ENCODE measurements around the gene GINS2. TPM values are rescaled to one million over a fixed set of nuclear protein-coding genes. Genes with fewer than 3 reads are reported as not detected.

The GINS2 gene
- total RNA-seq, 2 experiments from 2014 or later, result 38.3 to 45.7 TPM

DNA sequence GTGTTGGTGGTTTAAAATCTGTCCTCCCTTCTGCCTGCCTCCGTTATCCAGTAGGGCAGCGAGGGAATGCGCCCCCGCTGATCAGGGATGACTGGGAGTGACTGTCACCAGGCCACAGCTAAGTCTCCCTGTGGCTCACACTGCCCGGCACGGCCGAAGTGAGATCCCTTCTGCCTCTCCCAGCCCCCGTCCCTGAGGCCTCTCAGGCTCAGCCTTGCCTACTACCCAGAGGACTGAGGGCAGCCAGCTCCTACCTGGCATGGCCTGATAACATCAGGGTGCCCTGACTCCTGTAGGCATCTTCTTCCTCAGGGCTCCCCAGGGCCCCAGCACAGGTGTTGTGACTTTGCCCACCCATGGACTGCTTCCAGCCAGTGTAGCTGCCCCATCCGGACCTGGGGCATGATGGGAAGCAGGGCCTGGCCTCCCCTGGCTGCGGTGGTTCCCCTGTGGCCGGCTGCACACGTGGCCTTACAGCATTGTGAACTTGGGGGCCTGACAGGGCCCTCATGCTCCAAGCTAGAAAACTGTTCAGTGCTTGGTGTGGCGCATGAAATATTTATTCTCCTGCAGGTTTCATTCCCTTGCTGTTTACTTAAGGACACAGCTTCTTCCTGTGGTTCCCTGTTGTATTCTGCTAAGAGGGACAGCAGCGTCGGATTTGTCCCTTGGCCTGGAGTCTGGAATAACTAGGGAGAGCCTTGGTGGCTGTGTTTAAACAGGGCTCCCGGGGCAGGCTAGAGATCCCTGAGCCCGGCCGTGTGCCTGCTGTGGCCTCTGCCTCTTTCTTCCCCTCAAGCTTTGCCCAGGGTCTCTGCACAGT, 30.0 kb downstream of the GINS2 start:
- no peak overlapping the region for H3K4me3 Mint-ChIP-seq
- peaks cover 9% of the 10 kb centered on the region for H3K36me3 Mint-ChIP-seq (ENCODE audit: low read depth)
- POLR2A ChIA-PET, result interaction anchor here (1.7 kb wide), 1 partner anchor 30 kb away, joined by 6 read pairs; the partner anchor contains the start of gene GINS2
- no peaks in the 10 kb centered on the region for H3K9me3 Mint-ChIP-seq
- DNase-seq, result no peak
- CTCF ChIA-PET, result interaction anchor here (0.8 to 5.8 kb wide), 6 partner anchors 15 to 63 kb away, joined by 3 to 34 read pairs (median 6); no protein-coding TSS in a partner anchor
- H3K27me3 Mint-ChIP-seq, result no peaks in the 10 kb centered on the region
- H3K27ac Mint-ChIP-seq, result no peak overlapping the region
- H3K4me1 Mint-ChIP-seq, result no peaks in the 10 kb centered on the region

DNA sequence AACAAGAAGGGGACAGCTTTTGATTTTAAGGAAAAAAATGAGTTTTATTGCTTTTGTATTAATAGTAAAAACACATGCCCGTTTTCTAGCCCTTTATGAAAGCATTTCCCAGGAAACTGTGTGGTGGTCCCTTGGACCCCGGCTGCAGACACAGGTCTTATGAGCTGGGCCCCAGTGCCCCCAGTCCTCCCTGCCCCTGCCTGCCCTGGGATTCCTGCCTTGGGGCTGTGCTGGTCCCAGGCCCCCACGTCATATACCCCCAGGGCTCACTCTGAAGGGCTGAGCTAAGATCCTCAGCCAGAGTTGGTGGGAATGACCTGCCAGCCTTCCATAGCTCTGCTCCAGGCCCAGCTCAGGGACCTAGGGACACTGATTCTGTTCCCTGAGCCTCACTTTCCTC, 30.8 kb downstream of the GINS2 start:
- Mint-ChIP-seq H3K36me3 (ENCODE audit: low read depth) (peaks cover 7% of the 10 kb centered on the region), H3K27me3 (no peaks in the 10 kb centered on the region), H3K27ac (no peak overlapping the region), H3K9me3 (no peaks in the 10 kb centered on the region), H3K4me1 (no peaks in the 10 kb centered on the region), H3K4me3 (no peak overlapping the region)
- ChIA-PET CTCF (interaction anchor here (1.4 to 5.8 kb wide), 4 partner anchors 17 to 64 kb away, joined by 3 to 34 read pairs (median 10); no protein-coding TSS in a partner anchor), POLR2A (interaction anchor here (1.7 kb wide), 1 partner anchor 31 kb away, joined by 6 read pairs; the partner anchor contains the start of gene GINS2)
- no peak for DNase-seq

DNA sequence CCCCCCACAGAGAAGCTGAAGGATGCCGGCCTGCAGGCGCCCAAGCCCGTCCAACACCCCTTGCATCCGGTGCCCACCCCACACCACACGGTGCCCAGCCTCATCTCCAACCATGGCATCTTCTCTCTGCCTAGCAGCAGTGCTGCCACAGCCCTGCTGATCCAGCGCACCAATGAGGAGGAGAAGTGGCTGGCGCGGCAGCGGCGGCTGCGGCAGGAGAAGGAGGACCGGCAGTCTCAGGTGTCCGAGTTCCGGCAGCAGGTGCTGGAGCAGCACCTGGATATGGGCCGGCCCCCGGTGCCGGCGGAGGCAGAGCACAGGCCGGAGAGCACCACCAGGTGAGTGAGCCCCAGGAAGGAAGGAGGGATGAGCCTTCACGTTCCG, 31.5 kb downstream of the GINS2 start:
- Mint-ChIP-seq H3K4me1 (no peaks in the 10 kb centered on the region), H3K27ac (no peak overlapping the region), H3K27me3 (no peaks in the 10 kb centered on the region), H3K4me3 (no peak overlapping the region), H3K36me3 (ENCODE audit: low read depth) (peaks cover 6% of the 10 kb centered on the region), H3K9me3 (no peaks in the 10 kb centered on the region)
- ChIA-PET POLR2A (interaction anchor here (1.7 kb wide), 1 partner anchor 32 kb away, joined by 6 read pairs; the partner anchor contains the start of gene GINS2), CTCF (interaction anchor here (1.1 to 5.8 kb wide), 4 partner anchors 18 to 64 kb away, joined by 3 to 34 read pairs (median 6); no protein-coding TSS in a partner anchor)
- no peak for DNase-seq

DNA sequence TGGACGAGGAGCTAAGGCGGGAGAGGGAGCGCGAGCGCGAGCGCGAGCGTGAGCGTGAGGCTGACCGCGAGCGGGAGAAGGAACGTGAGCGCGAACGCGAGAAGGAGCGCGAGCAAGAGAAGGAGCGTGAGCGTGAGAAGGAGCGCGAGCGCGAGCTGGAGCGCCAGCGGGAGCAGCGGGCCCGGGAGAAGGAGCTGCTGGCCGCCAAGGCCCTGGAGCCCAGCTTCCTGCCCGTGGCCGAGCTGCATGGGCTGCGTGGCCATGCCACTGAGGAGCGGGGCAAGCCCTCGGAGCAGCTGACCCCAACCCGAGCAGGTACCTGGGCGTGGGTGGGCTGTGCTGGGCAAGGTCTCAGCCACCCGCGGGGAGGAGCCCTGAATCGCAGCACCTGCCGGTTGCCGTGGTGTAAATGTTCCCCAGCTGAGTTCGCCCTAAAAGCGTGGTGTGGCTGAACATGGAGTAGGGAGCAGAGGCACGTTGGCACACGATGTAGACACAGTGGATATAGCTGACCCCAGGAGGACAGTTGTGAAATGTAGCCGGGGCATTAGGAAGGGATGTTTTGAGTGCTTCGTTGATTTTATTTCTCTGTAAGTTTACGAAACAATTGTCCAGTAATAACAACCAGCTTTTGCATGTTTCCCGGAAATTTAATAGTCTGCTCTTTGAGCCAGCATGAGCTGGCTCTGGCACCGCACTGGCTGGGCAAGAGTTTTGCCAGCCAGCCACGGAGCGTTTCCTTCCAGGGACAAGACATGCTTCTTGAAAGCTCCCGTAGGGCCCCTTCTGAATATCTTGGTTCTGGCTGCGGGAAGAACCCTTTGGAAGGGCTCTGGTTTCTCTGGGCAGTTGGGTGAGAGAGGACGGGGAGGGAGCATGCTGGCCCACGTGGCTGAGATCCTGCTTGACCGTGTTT, 32.1 kb downstream of the GINS2 start:
- ChIA-PET CTCF (interaction anchor here (1.1 to 5.8 kb wide), 2 partner anchors 40 to 61 kb away, joined by 3 to 34 read pairs; no protein-coding TSS in a partner anchor), POLR2A (no interaction called here)
- Mint-ChIP-seq H3K27ac (no peak overlapping the region), H3K4me1 (no peaks in the 10 kb centered on the region), H3K27me3 (no peaks in the 10 kb centered on the region), H3K9me3 (no peaks in the 10 kb centered on the region), H3K4me3 (no peak overlapping the region), H3K36me3 (ENCODE audit: low read depth) (peaks cover 6% of the 10 kb centered on the region)
- DNase-seq, result no peak

DNA sequence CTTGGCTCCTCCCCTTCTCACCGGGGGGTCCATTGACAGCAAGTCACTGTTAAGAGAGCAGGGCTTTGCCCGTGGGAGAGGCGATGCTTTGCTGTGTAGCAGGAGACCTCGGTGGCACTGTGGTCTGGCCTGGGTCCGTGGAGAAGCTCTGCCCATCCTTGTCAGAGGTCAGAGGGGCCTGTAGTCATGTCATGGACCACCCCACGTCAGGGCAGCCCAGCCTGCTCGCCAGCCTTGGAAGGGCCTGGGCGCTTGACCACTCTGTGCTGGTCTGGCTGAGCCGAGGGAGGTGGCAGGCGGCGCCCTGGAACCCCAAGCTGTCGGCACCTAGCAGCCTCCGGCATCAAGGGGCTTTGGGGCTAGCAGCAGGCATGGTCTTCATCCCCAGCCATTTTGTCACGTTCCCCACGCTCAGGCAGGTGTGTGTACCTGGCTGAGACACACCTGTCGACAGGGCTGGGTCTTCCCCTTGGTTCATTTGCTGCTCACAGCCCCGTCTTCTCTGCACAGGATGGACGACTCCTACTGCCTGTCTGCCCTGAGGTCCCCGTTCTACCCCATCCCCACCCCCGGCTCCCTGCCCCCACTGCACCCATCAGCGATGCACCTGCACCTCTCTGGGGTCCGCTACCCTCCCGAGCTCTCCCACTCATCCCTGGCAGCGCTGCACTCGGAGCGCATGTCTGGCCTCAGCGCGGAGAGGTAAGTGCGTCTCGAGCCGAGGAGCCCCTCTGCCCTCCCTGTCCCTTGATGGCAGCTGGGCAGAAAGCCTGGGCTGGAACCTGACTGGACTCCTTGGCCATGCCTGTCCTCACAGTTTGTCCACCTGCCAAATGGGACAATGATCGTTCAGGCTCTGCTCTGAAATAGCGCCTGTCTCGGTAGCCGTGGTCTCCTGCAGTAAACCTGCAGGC, 33.3 kb downstream of the GINS2 start:
- Mint-ChIP-seq H3K27ac (no peak overlapping the region), H3K4me1 (no peaks in the 10 kb centered on the region), H3K9me3 (no peaks in the 10 kb centered on the region), H3K36me3 (ENCODE audit: low read depth) (peaks cover 6% of the 10 kb centered on the region), H3K27me3 (no peaks in the 10 kb centered on the region), H3K4me3 (no peak overlapping the region)
- no peak for DNase-seq
- ChIA-PET POLR2A (no interaction called here), CTCF (interaction anchor here (5.8 kb wide), 1 partner anchor 62 kb away, joined by 34 read pairs; no protein-coding TSS in a partner anchor)

DNA sequence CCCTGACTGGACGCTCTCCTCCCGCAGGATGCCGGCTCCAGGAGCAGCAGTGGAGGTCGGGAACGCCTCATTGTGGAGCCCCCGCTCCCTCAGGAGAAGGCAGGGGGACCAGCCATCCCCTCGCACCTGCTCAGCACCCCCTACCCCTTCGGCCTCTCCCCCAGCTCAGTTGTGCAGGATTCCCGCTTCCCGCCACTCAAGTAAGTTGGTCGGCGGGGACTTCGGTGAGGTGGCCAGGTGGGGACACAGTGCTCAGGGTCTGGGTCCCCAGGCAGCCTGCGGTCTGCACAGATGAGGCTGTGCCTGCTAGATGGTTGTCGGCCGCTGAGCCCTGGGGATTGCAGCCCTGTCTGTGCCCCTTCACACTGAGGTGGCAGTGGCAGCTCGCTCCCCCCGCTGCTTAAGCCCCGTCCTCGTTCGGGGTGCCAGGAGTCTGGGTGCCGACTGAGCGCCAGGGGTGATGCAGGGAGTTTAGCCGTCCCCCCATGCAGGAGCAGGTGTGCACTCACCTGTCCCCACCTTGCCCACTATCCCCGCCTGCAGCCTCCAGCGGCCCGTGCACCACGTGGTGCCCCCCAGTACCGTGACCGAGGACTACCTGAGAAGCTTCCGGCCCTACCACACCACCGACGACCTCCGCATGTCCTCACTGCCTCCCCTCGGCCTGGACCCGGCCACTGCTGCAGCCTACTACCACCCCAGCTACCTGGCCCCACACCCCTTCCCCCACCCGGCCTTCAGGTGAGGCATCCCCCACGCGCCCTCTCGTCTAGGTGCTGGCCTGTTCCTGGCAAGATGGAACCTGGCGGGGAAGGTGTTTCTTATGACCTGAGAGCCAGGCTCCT, 34.3 kb downstream of the GINS2 start:
- ChIA-PET CTCF (no interaction called here), POLR2A (no interaction called here)
- H3K27me3 Mint-ChIP-seq, result no peaks in the 10 kb centered on the region
- H3K9me3 Mint-ChIP-seq, result no peaks in the 10 kb centered on the region
- DNase-seq, result no peak
- peaks cover 6% of the 10 kb centered on the region for H3K36me3 Mint-ChIP-seq (ENCODE audit: low read depth)
- no peaks in the 10 kb centered on the region for H3K4me1 Mint-ChIP-seq
- no peak overlapping the region for H3K4me3 Mint-ChIP-seq
- no peak overlapping the region for H3K27ac Mint-ChIP-seq

DNA sequence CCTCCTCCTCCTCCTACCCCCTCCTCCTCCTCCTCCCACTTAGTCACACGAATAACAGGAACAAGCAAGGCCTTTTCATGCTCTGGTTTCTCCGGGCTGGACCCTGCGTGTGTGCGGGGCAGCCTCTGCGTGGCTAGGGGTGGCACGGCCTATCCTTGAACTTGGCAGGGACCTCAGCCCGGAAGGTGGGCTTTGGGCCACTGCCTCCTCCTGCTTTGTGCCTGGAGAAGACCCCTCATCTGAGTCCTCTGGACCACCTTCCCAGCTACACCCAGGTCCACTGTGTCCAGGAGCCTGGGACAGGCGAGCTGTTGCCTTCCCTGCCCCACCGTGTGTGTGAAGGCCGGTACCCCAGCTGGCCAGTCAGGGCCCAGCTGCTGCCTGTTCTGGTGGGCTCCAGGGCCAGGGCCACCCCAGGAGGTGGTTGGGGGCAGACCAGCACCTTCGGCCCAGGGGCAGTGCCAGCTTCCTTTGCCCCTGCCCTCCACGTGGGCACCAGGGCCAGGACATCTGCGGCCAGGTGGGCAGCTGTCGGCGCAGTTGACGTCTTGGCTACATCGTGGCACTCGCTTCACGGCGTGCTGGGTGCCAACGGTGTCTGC, 35.4 kb downstream of the GINS2 start:
- no peak overlapping the region for H3K4me3 Mint-ChIP-seq
- no peaks in the 10 kb centered on the region for H3K27me3 Mint-ChIP-seq
- H3K27ac Mint-ChIP-seq, result no peak overlapping the region
- H3K36me3 Mint-ChIP-seq (ENCODE audit: low read depth), result peaks cover 6% of the 10 kb centered on the region
- ChIA-PET CTCF (no interaction called here), POLR2A (no interaction called here)
- DNase-seq, result no peak
- H3K4me1 Mint-ChIP-seq, result no peaks in the 10 kb centered on the region
- no peaks in the 10 kb centered on the region for H3K9me3 Mint-ChIP-seq

DNA sequence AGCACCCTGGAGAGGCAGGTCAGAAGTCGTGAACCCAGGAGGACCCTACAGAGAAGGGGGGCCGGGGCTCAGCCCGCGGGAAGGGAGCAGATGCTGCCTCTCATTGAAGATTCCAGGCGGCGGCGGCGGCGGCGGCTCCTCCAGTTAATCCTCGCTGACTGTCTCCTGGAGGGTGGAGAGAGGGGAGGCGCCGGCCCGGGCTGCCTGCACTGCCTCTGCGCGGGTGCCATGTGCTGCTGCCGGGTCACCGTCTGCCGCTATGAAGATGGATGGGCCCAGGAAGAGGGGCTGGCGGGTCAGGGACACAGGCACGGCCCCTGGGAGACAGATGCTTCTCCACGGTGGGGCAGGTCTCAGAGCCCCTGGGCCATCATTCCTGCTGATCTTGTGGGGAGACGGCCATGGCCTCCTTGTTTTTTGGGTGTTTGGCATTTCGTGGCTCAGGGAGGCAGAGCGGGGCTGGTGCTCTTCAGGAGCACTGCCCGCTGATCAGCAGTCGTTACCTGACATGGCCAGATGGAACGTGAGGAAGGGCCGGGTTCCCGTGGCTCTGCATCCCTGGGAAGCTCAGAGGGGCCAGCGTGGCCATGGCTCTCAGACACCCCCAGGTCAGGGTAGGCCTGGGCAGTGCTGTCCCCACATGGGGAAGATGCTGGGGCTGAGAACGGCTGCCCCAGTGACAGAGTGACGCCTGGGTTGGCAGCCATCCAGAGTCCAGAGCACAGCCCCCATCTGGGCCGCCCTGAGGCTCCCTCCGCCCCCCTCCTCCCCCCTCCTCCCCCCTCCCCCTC, 36.1 kb downstream of the GINS2 start:
- POLR2A ChIA-PET, result no interaction called here
- peaks cover 4% of the 10 kb centered on the region for H3K36me3 Mint-ChIP-seq (ENCODE audit: low read depth)
- H3K27ac Mint-ChIP-seq, result no peak overlapping the region
- no peak for DNase-seq
- H3K4me1 Mint-ChIP-seq, result no peaks in the 10 kb centered on the region
- H3K4me3 Mint-ChIP-seq, result no peak overlapping the region
- no peaks in the 10 kb centered on the region for H3K27me3 Mint-ChIP-seq
- no peaks in the 10 kb centered on the region for H3K9me3 Mint-ChIP-seq
- CTCF ChIA-PET, result no interaction called here

DNA sequence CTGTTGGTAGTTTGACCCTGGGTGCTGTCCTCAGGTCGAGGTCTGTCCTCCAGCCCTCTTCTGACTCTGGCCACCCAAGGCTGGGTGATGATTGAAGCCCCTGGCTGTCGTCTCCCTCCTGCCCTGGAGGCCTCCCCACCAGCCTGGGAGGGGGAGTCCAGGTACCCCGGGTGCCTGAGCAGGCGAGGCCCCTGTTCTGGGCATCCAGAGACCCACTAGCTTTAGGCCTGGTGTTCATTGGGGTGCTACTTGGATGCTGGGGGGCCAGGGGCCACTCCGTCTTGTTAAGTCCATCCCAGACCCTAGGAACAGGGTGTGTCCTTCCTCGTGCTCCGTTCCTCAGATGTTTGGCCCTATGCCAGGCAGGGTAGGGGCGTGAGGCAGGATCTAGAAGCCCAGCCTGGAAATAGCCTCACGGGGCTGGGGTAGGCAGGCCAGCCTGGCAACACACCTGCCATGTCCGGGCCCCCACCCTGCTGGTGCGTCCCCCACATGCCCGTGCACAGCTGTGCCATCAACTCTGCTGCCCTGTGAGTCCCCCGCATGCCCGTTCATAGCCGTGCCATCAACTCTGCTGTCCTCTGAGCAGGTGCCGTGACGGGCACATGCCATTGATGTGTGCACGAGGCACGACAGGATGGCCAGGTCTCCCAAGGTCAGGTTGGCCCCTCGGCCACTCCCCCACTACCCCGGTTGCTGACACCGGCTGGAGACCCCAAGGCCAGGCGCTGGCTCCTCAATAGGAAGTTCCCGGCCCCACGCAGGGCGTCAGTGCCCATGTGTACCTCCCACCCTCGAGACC, 36.9 kb downstream of the GINS2 start:
- no peak for DNase-seq
- no peak overlapping the region for H3K4me3 Mint-ChIP-seq

DNA sequence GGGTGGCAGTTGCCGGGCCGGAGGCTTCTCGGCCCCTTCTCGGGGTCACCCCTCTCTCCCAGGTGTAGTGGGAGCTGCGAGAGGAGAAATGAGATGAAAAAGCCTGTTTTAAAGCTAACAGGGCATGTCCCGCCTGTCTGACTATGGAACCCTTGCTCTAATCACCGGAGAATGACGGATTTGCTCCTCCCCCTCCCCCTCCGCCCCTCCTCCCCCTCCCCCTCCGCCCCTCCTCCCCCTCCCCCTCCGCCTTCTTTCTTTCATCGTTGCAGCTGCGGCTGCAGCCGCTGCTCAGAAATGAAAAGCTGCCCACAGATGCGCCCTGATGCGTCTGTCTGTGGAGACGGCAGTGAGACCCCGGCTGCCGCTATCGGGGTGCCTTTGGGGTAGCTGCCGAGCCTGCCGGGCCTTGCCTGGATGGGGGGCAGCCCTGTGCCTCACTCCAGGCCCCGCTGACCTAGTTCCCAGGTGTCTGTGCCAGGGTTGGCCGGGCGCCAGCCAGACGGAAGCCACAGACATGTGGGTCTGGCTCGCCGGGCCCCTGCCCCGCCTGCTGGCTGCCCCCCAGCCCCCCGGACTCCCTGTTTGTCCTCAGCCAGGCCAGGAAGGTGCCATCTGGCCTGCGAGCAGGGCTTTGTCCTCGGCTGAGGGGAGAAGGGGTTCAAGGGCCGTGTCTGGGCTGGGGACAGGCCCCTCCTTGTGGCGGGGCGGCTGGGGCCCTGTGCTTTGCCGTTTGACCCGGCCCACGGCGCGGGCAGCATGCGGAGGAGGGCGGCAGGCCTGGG, 37.7 kb downstream of the GINS2 start:
- CTCF ChIA-PET, result interaction anchor here (1.3 kb wide), 1 partner anchor 35 kb away, joined by 5 read pairs; no protein-coding TSS in a partner anchor
- H3K27ac Mint-ChIP-seq, result no peak overlapping the region

More for the DNA sequence above, 36.9 kb downstream of the GINS2 start:
- POLR2A ChIA-PET, result no interaction called here
- CTCF ChIA-PET, result no interaction called here
- H3K4me1 Mint-ChIP-seq, result no peaks in the 10 kb centered on the region
- H3K9me3 Mint-ChIP-seq, result no peaks in the 10 kb centered on the region
- no peaks in the 10 kb centered on the region for H3K27me3 Mint-ChIP-seq
- H3K36me3 Mint-ChIP-seq (ENCODE audit: low read depth), result peaks cover 3% of the 10 kb centered on the region
- H3K27ac Mint-ChIP-seq, result no peak overlapping the region

More for the DNA sequence above, 37.7 kb downstream of the GINS2 start:
- H3K4me3 Mint-ChIP-seq, result no peak overlapping the region
- H3K4me1 Mint-ChIP-seq, result no peaks in the 10 kb centered on the region
- DNase-seq, result no peak
- H3K9me3 Mint-ChIP-seq, result no peaks in the 10 kb centered on the region
- POLR2A ChIA-PET, result no interaction called here
- no peaks in the 10 kb centered on the region for H3K27me3 Mint-ChIP-seq
- peaks cover 1% of the 10 kb centered on the region for H3K36me3 Mint-ChIP-seq (ENCODE audit: low read depth)

Data from activated CD4-positive, alpha-beta memory T cell treated with anti-CD3 and anti-CD28 coated beads, Interleukin-2, amount 10 ng/mL, durations not matched to agents 7 days and 5 days (primary cell).